G401 (cell line): ENCODE measurements around the gene GRM1. TPM values are rescaled to one million over a fixed set of nuclear protein-coding genes. Genes with fewer than 3 reads are reported as not detected.

Experiments
- total RNA-seq: library from RNA; depleted of rRNA; stranded (reverse); fragments of >200 nt; shearing (Covaris generic); gene quantifications from 2 replicates; pipeline ENCODE4 v1.2.3, GENCODE V29; 2014; rRNA removed

Gene GRM1
- total RNA-seq, 1 experiment from 2014 or later = not detected

Other genes with a start within 250 kb of the GRM1 start
- gene FBXO30, start 214.3 kb upstream of the GRM1 start, total RNA-seq = 6.3 and 7.7 TPM in 2 replicates
- gene SHPRH, start 64.7 kb upstream of the GRM1 start, total RNA-seq = 7.0 and 14.1 TPM in 2 replicates